ENCODE results near the gene PODXL2. TPM values are rescaled to one million over a fixed set of nuclear protein-coding genes. Genes with fewer than 3 reads are reported as not detected.
A peak's percentile ranks its signal among the peaks of the same experiment; 100 is the strongest.
"Not testable (repeated sequence)": the region's sequence is repeated elsewhere in the genome, so short reads cannot be mapped to it uniquely, and the experiment has no call there.

Gene PODXL2
- total RNA-seq, 8 experiments from 2014 or later: 11.9 to 136 (median 108) TPM

GRCh38 chr3:127677541-127678314, 48.7 kb downstream of the PODXL2 start:
- in situ Hi-C loops (cut with MboI; ENCODE audit: low pct_unique_long_range_greater_than_20kb in 2 of 9, low sequenced_read_pairs in 9 of 9, unreplicated experiment in 9 of 9): loop anchor here in 1 of 9 experiments (25.0 kb wide), 1 partner anchor 285 kb away; no protein-coding TSS in a partner anchor
- no peak for ATAC-seq (replicated peaks in 6 of 8)
- H3K27ac ChIP-seq: no peak overlapping the region

GRCh38 chr3:127678315-127678599, 49.3 kb downstream of the PODXL2 start:
- no peak for ATAC-seq (replicated peaks in 6 of 8)
- in situ Hi-C loops (cut with MboI; ENCODE audit: low pct_unique_long_range_greater_than_20kb in 2 of 9, low sequenced_read_pairs in 9 of 9, unreplicated experiment in 9 of 9): loop anchor here in 1 of 9 experiments (25.0 kb wide), 1 partner anchor 284 kb away; no protein-coding TSS in a partner anchor
- no peak overlapping the region for H3K4me3 ChIP-seq
- 89 to 100% (median 97%) methylated on average over 1 to 8 of the region's 8 CpGs; no CpG with 5 or more reads in 6 of the 10 experiments for WGBS, 10 experiments
- H3K4me1 ChIP-seq (replicated peaks in 1 of 2): peaks cover 0 to under 1% of the 10 kb centered on the region in 2 donors
- no peak overlapping the region for H3K27ac ChIP-seq

More at GRCh38 chr3:127677541-127678314, 48.7 kb downstream of the PODXL2 start:
- no peak overlapping the region for H3K4me3 ChIP-seq
- H3K4me1 ChIP-seq (replicated peaks in 1 of 2): peaks cover 0 to 2% of the 10 kb centered on the region in 2 donors
- 60 to 100% (median 82%) methylated on average over 1 to 9 of the region's 17 CpGs; no CpG with 5 or more reads in 6 of the 10 experiments for WGBS, 10 experiments

GRCh38 chr3:127678611-127679533, 49.9 kb downstream of the PODXL2 start:
- Histone ChIP-seq H3K4me3 (no peak overlapping the region), H3K27ac (no peak overlapping the region), H3K4me1 (replicated peaks in 1 of 2) (no peaks in the 10 kb centered on the region)
- in situ Hi-C loops (cut with MboI; ENCODE audit: low pct_unique_long_range_greater_than_20kb in 2 of 9, low sequenced_read_pairs in 9 of 9, unreplicated experiment in 9 of 9): loop anchor here in 1 of 9 experiments (25.0 kb wide), 1 partner anchor 283 kb away; no protein-coding TSS in a partner anchor
- WGBS, 10 experiments: 40 to 100% (median 82%) methylated on average over 1 to 8 of the region's 12 CpGs; no CpG with 5 or more reads in 3 of the 10 experiments
- ATAC-seq (replicated peaks in 6 of 8): peak in 1 of 8 experiments; percentile 3

- no peaks in the 10 kb centered on the region for H3K4me1 ChIP-seq (replicated peaks in 1 of 2)
- no peak overlapping the region for H3K27ac ChIP-seq
- no peak for ATAC-seq (replicated peaks in 6 of 8)
- 40 to 95% (median 83%) methylated on average over 1 to 4 of the region's 21 CpGs; no CpG with 5 or more reads in 7 of the 10 experiments for WGBS, 10 experiments
- in situ Hi-C loops (cut with MboI; ENCODE audit: low pct_unique_long_range_greater_than_20kb in 2 of 9, low sequenced_read_pairs in 9 of 9, unreplicated experiment in 9 of 9): loop anchor here in 1 of 9 experiments (25.0 kb wide), 1 partner anchor 283 kb away; no protein-coding TSS in a partner anchor
- H3K4me3 ChIP-seq: no peak overlapping the region
Observed at GRCh38 chr3:127679534-127680145, 50.7 kb downstream of the PODXL2 start.

- Histone ChIP-seq H3K27ac (no peak overlapping the region), H3K4me3 (no peak overlapping the region), H3K4me1 (replicated peaks in 1 of 2) (no peaks in the 10 kb centered on the region)
- in situ Hi-C loops (cut with MboI; ENCODE audit: low pct_unique_long_range_greater_than_20kb in 2 of 9, low sequenced_read_pairs in 9 of 9, unreplicated experiment in 9 of 9): loop anchor here in 1 of 9 experiments (25.0 kb wide), 1 partner anchor 282 kb away; no protein-coding TSS in a partner anchor
- 96 to 100% (median 97%) methylated on average over 3 to 7 of the region's 21 CpGs; no CpG with 5 or more reads in 7 of the 10 experiments for WGBS, 10 experiments
- ATAC-seq (replicated peaks in 6 of 8): no peak
Observed at GRCh38 chr3:127680146-127680661, 51.2 kb downstream of the PODXL2 start.

- no CpG with 5 or more reads among the region's 1 CpG for WGBS, 10 experiments
- in situ Hi-C loops (cut with MboI; ENCODE audit: low pct_unique_long_range_greater_than_20kb in 2 of 9, low sequenced_read_pairs in 9 of 9, unreplicated experiment in 9 of 9): loop anchor here in 1 of 9 experiments (25.0 kb wide), 1 partner anchor 281 kb away; no protein-coding TSS in a partner anchor
Observed at GRCh38 chr3:127680798-127681221, 51.8 kb downstream of the PODXL2 start.

GRCh38 chr3:127682175-127682554, 53.2 kb downstream of the PODXL2 start:
- in situ Hi-C loops (cut with MboI; ENCODE audit: low pct_unique_long_range_greater_than_20kb in 2 of 9, low sequenced_read_pairs in 9 of 9, unreplicated experiment in 9 of 9): loop anchor here in 1 of 9 experiments (25.0 kb wide), 1 partner anchor 280 kb away; no protein-coding TSS in a partner anchor
- not testable (repeated sequence) for H3K4me1 ChIP-seq (replicated peaks in 1 of 2); ATAC-seq (replicated peaks in 6 of 8); H3K4me3 ChIP-seq; H3K27ac ChIP-seq
- whole genome bisulfite sequencing, 10 experiments: 77 to 100% (median 90%) methylated on average over 1 to 4 of the region's 6 CpGs; no CpG with 5 or more reads in 1 of the 10 experiments

More at GRCh38 chr3:127680798-127681221, 51.8 kb downstream of the PODXL2 start:
- no peak overlapping the region for H3K27ac ChIP-seq
- no peaks in the 10 kb centered on the region for H3K4me1 ChIP-seq (replicated peaks in 1 of 2)
- no peak for ATAC-seq (replicated peaks in 6 of 8)
- H3K4me3 ChIP-seq: no peak overlapping the region

GRCh38 chr3:127682561-127682960, 53.6 kb downstream of the PODXL2 start:
- 64 to 83% (median 80%) methylated on average over 1 to 2 of the region's 8 CpGs; no CpG with 5 or more reads in 6 of the 10 experiments for WGBS, 10 experiments
- peak in 1 of 8 experiments; percentile 5 for ATAC-seq (replicated peaks in 6 of 8)
- Histone ChIP-seq H3K27ac (no peak overlapping the region), H3K4me1 (replicated peaks in 1 of 2) (no peaks in the 10 kb centered on the region), H3K4me3 (no peak overlapping the region)
- in situ Hi-C loops (cut with MboI; ENCODE audit: low pct_unique_long_range_greater_than_20kb in 2 of 9, low sequenced_read_pairs in 9 of 9, unreplicated experiment in 9 of 9): loop anchor here in 1 of 9 experiments (25.0 kb wide), 1 partner anchor 280 kb away; no protein-coding TSS in a partner anchor

- peak in 2 of 8 experiments; percentile 23 to 25 for ATAC-seq (replicated peaks in 6 of 8)
- Histone ChIP-seq H3K4me3 (no peak overlapping the region), H3K4me1 (replicated peaks in 1 of 2) (peaks cover 0 to under 1% of the 10 kb centered on the region in 2 donors), H3K27ac (no peak overlapping the region)
- 20 to 89% (median 79%) methylated on average over 1 to 9 of the region's 22 CpGs; no CpG with 5 or more reads in 3 of the 10 experiments for WGBS, 10 experiments
- in situ Hi-C loops (cut with MboI; ENCODE audit: low pct_unique_long_range_greater_than_20kb in 2 of 9, low sequenced_read_pairs in 9 of 9, unreplicated experiment in 9 of 9): loop anchor here in 1 of 9 experiments (25.0 kb wide), 1 partner anchor 277 kb away; no protein-coding TSS in a partner anchor
Observed at GRCh38 chr3:127684871-127685707, 56.1 kb downstream of the PODXL2 start.

- no peak overlapping the region for H3K27ac ChIP-seq
- peaks cover 0 to 4% of the 10 kb centered on the region in 2 donors for H3K4me1 ChIP-seq (replicated peaks in 1 of 2)
- peak in 1 of 8 experiments; percentile 41 for ATAC-seq (replicated peaks in 6 of 8)
- 61 to 96% (median 90%) methylated on average over 3 to 4 of the region's 4 CpGs for WGBS, 10 experiments
- in situ Hi-C loops (cut with MboI; ENCODE audit: low pct_unique_long_range_greater_than_20kb in 2 of 9, low sequenced_read_pairs in 9 of 9, unreplicated experiment in 9 of 9): loop anchor here in 1 of 9 experiments (25.0 kb wide), 1 partner anchor 276 kb away; no protein-coding TSS in a partner anchor
- H3K4me3 ChIP-seq: no peak overlapping the region
Observed at GRCh38 chr3:127685708-127686511, 56.9 kb downstream of the PODXL2 start.

GRCh38 chr3:127686512-127686894, 57.5 kb downstream of the PODXL2 start:
- Histone ChIP-seq H3K27ac (no peak overlapping the region), H3K4me1 (replicated peaks in 1 of 2) (peaks cover 0 to 4% of the 10 kb centered on the region in 2 donors), H3K4me3 (no peak overlapping the region)
- no peak for ATAC-seq (replicated peaks in 6 of 8)
- in situ Hi-C loops (cut with MboI; ENCODE audit: low pct_unique_long_range_greater_than_20kb in 2 of 9, low sequenced_read_pairs in 9 of 9, unreplicated experiment in 9 of 9): loop anchor here in 1 of 9 experiments (25.0 kb wide), 1 partner anchor 276 kb away; no protein-coding TSS in a partner anchor

All from motor neuron (in vitro differentiated cells).